GM12874 (cell line): ENCODE measurements around the gene NTM.

Source experiments
- TF ChIP-seq, protein P1 (sequence below): IDR thresholded peaks from 2 replicates; pipeline ENCODE4 v1.5.1; 2011; ENCODE audit warnings: low read depth, mild to moderate bottlenecking, control low read depth, low read length, moderate library complexity; ENCODE audit not compliant: insufficient read depth

The NTM gene

GRCh38 chr11:131689049-131689925, 318.9 kb downstream of the NTM start:
- TF ChIP-seq, protein P1, sequence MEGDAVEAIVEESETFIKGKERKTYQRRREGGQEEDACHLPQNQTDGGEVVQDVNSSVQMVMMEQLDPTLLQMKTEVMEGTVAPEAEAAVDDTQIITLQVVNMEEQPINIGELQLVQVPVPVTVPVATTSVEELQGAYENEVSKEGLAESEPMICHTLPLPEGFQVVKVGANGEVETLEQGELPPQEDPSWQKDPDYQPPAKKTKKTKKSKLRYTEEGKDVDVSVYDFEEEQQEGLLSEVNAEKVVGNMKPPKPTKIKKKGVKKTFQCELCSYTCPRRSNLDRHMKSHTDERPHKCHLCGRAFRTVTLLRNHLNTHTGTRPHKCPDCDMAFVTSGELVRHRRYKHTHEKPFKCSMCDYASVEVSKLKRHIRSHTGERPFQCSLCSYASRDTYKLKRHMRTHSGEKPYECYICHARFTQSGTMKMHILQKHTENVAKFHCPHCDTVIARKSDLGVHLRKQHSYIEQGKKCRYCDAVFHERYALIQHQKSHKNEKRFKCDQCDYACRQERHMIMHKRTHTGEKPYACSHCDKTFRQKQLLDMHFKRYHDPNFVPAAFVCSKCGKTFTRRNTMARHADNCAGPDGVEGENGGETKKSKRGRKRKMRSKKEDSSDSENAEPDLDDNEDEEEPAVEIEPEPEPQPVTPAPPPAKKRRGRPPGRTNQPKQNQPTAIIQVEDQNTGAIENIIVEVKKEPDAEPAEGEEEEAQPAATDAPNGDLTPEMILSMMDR, result no peak

GRCh38 chr11:131690362-131690761, 319.9 kb downstream of the NTM start:
- TF ChIP-seq, protein P1, result no peak

- TF ChIP-seq, protein P1, result no peak
Observed at GRCh38 chr11:131690776-131691175, 320.4 kb downstream of the NTM start.

GRCh38 chr11:131691181-131692041, 321.0 kb downstream of the NTM start:
- TF ChIP-seq, protein P1, result peak; percentile 83

DNA sequence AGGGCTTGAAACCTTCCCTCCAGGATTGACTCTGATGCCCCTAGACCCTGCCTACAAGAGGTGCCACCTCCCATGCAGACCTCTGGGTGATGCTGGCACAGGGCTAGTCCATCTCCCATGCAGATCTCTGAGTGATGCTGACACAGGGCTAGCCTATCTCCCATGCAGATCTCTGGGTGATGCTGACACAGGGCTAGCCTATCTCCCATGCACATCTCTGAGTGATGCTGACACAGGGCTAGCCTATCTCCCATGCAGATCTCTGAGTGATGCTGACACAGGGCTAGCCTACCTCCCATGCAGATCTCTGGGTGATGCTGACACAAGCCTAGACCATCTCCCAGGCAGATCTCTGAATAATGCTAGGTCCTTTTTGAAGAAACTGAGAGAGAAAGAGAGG, 321.7 kb downstream of the NTM start:
- TF ChIP-seq, protein P1, result no peak

GRCh38 chr11:131692961-131693360, 322.5 kb downstream of the NTM start:
- TF ChIP-seq, protein P1, result no peak

GRCh38 chr11:131693756-131694155, 323.3 kb downstream of the NTM start:
- TF ChIP-seq, protein P1, result no peak
